Measurements from ENCODE around the gene FAM53A.

FAM53A gene

DNA sequence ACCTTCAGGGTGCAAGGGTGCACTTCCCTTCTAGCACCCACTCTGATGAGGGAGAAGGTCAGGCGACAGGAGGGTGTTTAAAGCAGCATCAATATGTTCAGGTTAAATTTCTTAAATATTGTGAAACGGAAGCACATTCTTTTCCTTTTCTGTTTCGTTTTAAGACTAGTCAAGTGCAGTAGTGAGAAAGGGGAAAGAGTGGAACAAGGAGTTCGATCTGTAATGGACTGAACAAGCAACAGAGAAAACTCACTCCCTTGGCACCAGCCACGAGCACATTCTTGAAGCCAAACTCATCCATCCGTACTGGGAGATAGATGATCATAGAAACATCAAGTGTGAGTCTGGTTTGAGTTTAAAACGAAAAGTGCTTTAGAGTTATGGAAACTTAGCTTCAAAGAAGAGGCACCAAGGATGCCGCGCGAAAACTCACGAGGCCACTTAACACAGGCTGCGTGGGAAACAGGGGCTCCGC, 815 bp downstream of the FAM53A start:
- peaks cover 15% of the 10 kb centered on the region for H3K9me3 Mint-ChIP-seq
- peaks cover 40% of the 10 kb centered on the region for H3K27me3 Mint-ChIP-seq (ENCODE audit: low read depth, poor library complexity)
- peaks cover 15% of the 10 kb centered on the region for H3K4me1 Mint-ChIP-seq
- H3K4me3 Mint-ChIP-seq = peak overlapping the region; percentile 81
- peaks cover 6% of the 10 kb centered on the region for H3K36me3 Mint-ChIP-seq (ENCODE audit: low read depth)
- TF ChIP-seq CTCF (IDR thresholded peaks at IDR 0.05) = no peak
- no peak for DNase-seq
- no peak overlapping the region for H3K27ac Mint-ChIP-seq

DNA sequence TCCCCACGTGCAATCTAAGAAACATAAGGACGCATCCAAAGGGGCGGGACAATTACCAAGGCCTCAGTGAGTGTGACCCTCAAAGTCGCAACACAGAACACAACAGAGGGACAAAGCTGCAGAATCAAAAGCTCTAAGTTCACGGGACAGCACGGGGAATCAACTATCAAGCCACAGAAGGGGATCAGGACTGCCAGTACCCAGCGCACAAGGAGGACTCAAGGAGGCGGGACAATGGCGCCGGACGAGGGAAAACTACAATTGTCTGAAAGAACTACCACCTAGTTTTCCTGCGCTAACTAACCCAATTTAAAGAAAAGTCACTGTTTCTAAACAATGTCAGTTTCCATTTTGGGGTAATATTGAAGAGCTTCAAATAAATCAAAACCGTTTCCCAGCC, 1.3 kb downstream of the FAM53A start:
- Mint-ChIP-seq H3K9me3 (peaks cover 15% of the 10 kb centered on the region), H3K36me3 (ENCODE audit: low read depth) (peaks cover 6% of the 10 kb centered on the region), H3K27ac (no peak overlapping the region), H3K4me1 (peaks cover 19% of the 10 kb centered on the region), H3K4me3 (peak overlapping the region; percentile 81), H3K27me3 (ENCODE audit: low read depth, poor library complexity) (peaks cover 40% of the 10 kb centered on the region)
- no peak for DNase-seq
- no peak for TF ChIP-seq CTCF (IDR thresholded peaks at IDR 0.05)

GRCh38 chr4:1678244-1678643, 5.9 kb downstream of the FAM53A start:
- no peak for DNase-seq
- H3K27ac Mint-ChIP-seq = peak overlapping the region; percentile 42
- peaks cover 40% of the 10 kb centered on the region for H3K27me3 Mint-ChIP-seq (ENCODE audit: low read depth, poor library complexity)
- peaks cover 6% of the 10 kb centered on the region for H3K36me3 Mint-ChIP-seq (ENCODE audit: low read depth)
- peaks cover 49% of the 10 kb centered on the region for H3K4me1 Mint-ChIP-seq
- TF ChIP-seq CTCF (IDR thresholded peaks at IDR 0.05) = no peak
- peaks cover 15% of the 10 kb centered on the region for H3K9me3 Mint-ChIP-seq
- H3K4me3 Mint-ChIP-seq = no peak overlapping the region

DNA sequence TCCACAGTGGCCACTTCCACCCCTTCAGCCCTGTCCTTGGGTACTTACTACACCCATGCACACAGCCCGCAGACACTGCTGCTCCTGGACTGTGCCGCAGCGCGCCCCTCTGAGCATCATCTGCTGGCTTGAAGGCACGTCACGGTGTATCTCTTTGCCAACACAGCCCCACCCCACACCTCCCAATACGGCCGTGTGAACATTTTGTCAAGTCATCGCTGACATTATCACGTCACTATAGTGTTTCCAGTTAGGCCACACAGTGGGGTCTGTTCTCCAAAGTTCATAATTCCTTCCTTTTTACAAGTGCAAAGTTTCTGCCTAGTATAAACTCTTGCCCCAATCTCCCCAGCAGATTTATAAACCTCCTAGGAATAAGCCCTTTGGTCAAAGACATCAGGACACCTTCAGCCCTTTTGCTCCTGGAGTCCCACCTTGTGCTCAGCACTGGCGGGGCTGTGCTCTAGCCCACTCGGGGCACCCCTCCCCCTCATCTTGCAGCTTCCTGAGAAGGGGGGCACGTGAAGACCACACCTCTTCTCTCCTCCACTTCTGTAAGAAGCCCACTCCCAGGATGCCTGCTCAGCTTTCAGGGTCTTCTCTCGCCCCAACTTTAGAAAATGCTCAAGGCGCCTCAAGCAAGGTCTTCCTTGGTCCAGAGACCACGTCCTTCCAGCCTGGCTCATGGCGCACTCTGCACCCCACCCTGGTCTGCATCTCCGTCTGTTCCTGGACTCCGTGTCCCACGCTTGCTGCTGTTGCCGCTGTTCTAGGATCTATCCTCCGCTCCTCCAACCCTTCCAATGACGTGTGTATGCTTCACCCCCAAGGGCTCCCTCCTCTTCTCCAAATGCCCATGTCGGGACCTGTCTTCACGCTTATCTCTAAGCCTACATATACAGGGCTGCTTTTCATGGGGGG, 7.2 kb downstream of the FAM53A start:
- TF ChIP-seq CTCF (IDR thresholded peaks at IDR 0.05) = no peak

GRCh38 chr4:1675802-1676137, 8.3 kb downstream of the FAM53A start:
- Mint-ChIP-seq H3K27me3 (ENCODE audit: low read depth, poor library complexity) (peaks cover 18% of the 10 kb centered on the region), H3K36me3 (ENCODE audit: low read depth) (peaks cover 6% of the 10 kb centered on the region), H3K27ac (no peak overlapping the region), H3K4me3 (no peak overlapping the region), H3K4me1 (peaks cover 42% of the 10 kb centered on the region), H3K9me3 (peaks cover 6% of the 10 kb centered on the region)
- no peak for DNase-seq
- TF ChIP-seq CTCF (IDR thresholded peaks at IDR 0.05) = no peak

More for the DNA sequence above, 7.2 kb downstream of the FAM53A start:
- Mint-ChIP-seq H3K36me3 (ENCODE audit: low read depth) (peaks cover 6% of the 10 kb centered on the region), H3K4me1 (peaks cover 42% of the 10 kb centered on the region), H3K27me3 (ENCODE audit: low read depth, poor library complexity) (peaks cover 26% of the 10 kb centered on the region), H3K4me3 (peak overlapping the region; percentile 18), H3K27ac (no peak overlapping the region), H3K9me3 (peaks cover 11% of the 10 kb centered on the region)
- DNase-seq = no peak

Measured in nephron progenitor cell (in vitro differentiated cells).